CD4-positive, alpha-beta memory T cell (primary cell): Measurements from ENCODE around the gene FBXO42. TPM values are rescaled to one million over a fixed set of nuclear protein-coding genes. Genes with fewer than 3 reads are reported as not detected.
"Not testable (repeated sequence)": the region's sequence is repeated elsewhere in the genome, so short reads cannot be mapped to it uniquely, and the experiment has no call there.

Source experiments
- CTCF ChIA-PET: fragments of 350-600 bp; sonication (Branson Sonifier 250); formaldehyde crosslinking; loops from one replicate; lab custom pipeline; 2021; ENCODE audit warnings: inconsistent platforms; ENCODE audit not compliant: partially characterized antibody; lab: Charles Lee
- POLR2A ChIA-PET: fragments of 350-600 bp; sonication (Branson Sonifier 250); formaldehyde crosslinking; loops from one replicate; lab custom pipeline; 2021; ENCODE audit not compliant: partially characterized antibody; lab: Charles Lee
- DNase-seq, 5 donors: peaks; one replicate each; pipeline versions ENCODE4 v3.0.0 to v3.0.0-alpha.2; 2020 to 2022; ENCODE audit warnings: mixed read lengths in 1 of 5
- H3K27ac ChIP-seq: one replicate; pipeline ENCODE4 v1.7.0; 2013; ENCODE audit warnings: low read depth, low read length
- H3K27me3 ChIP-seq: 2 replicates; pipeline ENCODE4 v1.7.0; 2013; ENCODE audit warnings: mild to moderate bottlenecking, low read length, moderate library complexity; ENCODE audit not compliant: insufficient read depth
- H3K36me3 ChIP-seq: 2 replicates; pipeline ENCODE4 v1.7.0; 2013; ENCODE audit warnings: mild to moderate bottlenecking, low read length, moderate library complexity; ENCODE audit not compliant: insufficient read depth
- H3K4me1 ChIP-seq: 2 replicates; pipeline ENCODE4 v1.7.0; 2013; ENCODE audit warnings: mild to moderate bottlenecking, low read length, moderate library complexity; ENCODE audit not compliant: insufficient read depth
- H3K4me3 ChIP-seq, 2 donors: one replicate each; pipeline ENCODE4 v1.7.0; 2013; ENCODE audit warnings: low read length in 2 of 2, mild to moderate bottlenecking in 1 of 2
- H3K9me3 ChIP-seq, 2 donors: one replicate each; pipeline ENCODE4 v1.7.0; 2013; ENCODE audit warnings: low read length in 2 of 2, control low read depth in 1 of 2; ENCODE audit not compliant: control insufficient read depth in 1 of 2
- H3K27ac Mint-ChIP-seq, 7 donors: one replicate each; pipeline ENCODE4 v1.8.0; 2020 to 2021; ENCODE audit warnings: mixed read lengths in 7 of 7, mild to moderate bottlenecking in 6 of 7, inconsistent platforms in 3 of 7, moderate library complexity in 3 of 7
- H3K27me3 Mint-ChIP-seq, 2 donors: one replicate each; pipeline ENCODE4 v1.8.0; 2020 to 2021; ENCODE audit warnings: mixed read lengths in 2 of 2
- H3K36me3 Mint-ChIP-seq, 2 donors: one replicate each; pipeline ENCODE4 v1.8.0; 2020 to 2021; ENCODE audit warnings: mixed read lengths in 2 of 2, inconsistent platforms in 1 of 2, mild to moderate bottlenecking in 1 of 2
- H3K4me1 Mint-ChIP-seq, 4 donors: one replicate each; pipeline ENCODE4 v1.8.0; 2020 to 2021; ENCODE audit warnings: mixed read lengths in 4 of 4, mild to moderate bottlenecking in 1 of 4
- H3K4me3 Mint-ChIP-seq, 8 donors: one replicate each; pipeline ENCODE4 v1.8.0; 2020 to 2021; ENCODE audit warnings: mixed read lengths in 8 of 8, mild to moderate bottlenecking in 7 of 8, moderate library complexity in 6 of 8, inconsistent platforms in 3 of 8
- H3K9me3 Mint-ChIP-seq, 8 donors: one replicate each; pipeline ENCODE4 v1.8.0; 2020 to 2021; ENCODE audit warnings: mixed read lengths in 8 of 8, mild to moderate bottlenecking in 5 of 8, inconsistent platforms in 3 of 8, moderate library complexity in 1 of 8
- intact Hi-C: fragments of 100-400 bp; cut with micrococcal nuclease; formaldehyde crosslinking; loops from one replicate; pipeline ENCODE4 v1.15.1; 2023
- polyA plus RNA-seq, 2 donors: library from polyadenylated mRNA; unstranded; fragments of 300-500 nt; fragmentation: Illumina TruSeq; gene quantifications; one replicate each; pipeline ENCODE4 v1.2.3, GENCODE V29; 2021
- total RNA-seq, 2 experiments: library from RNA; stranded (reverse); gene quantifications; one replicate each; pipeline ENCODE4 v1.2.3, GENCODE V29; 2021

FBXO42 gene
- total and polyA plus RNA-seq, 4 experiments from 2014 or later = 18.2 to 25.6 (median 22.2) TPM

- intact Hi-C loops = no loop called here
- CTCF ChIA-PET = interaction anchor here (1.0 to 2.6 kb wide), 6 partner anchors 10 to 168 kb away, joined by 3 to 10 read pairs (median 4); partner anchors contain the start of gene CPLANE2
- Mint-ChIP-seq H3K36me3 (peaks cover 5 to 32% of the 10 kb centered on the region in 2 donors), H3K27me3 (no peaks in the 10 kb centered on the region), H3K4me1 (peaks cover 5 to 8% (median 5%) of the 10 kb centered on the region in 4 donors), H3K27ac (peak overlapping the region in 2 of 7 donors; percentile 13 to 75), H3K4me3 (no peak overlapping the region), H3K9me3 (no peaks in the 10 kb centered on the region)
- POLR2A ChIA-PET = no interaction called here
- H3K4me3 ChIP-seq = no peak overlapping the region
- H3K9me3 ChIP-seq = no peaks in the 10 kb centered on the region
- H3K36me3 ChIP-seq = peaks cover 20% of the 10 kb centered on the region
- no peaks in the 10 kb centered on the region for H3K27me3 ChIP-seq
- DNase-seq = no peak
- peaks cover 17% of the 10 kb centered on the region for H3K4me1 ChIP-seq
- no peak overlapping the region for H3K27ac ChIP-seq
These were observed 105.3 kb downstream of the FBXO42 start for GRCh38 chr1:16246961-16247360.

- H3K9me3 ChIP-seq, POLR2A ChIA-PET, H3K27ac ChIP-seq, H3K4me3 Mint-ChIP-seq, H3K4me1 Mint-ChIP-seq, H3K27me3 ChIP-seq, H3K27me3 Mint-ChIP-seq, DNase-seq, H3K9me3 Mint-ChIP-seq, H3K4me3 ChIP-seq, intact Hi-C loops: not testable (repeated sequence)
- Histone ChIP-seq H3K36me3 (peaks cover 14% of the 10 kb centered on the region), H3K4me1 (peaks cover 17% of the 10 kb centered on the region)
- CTCF ChIA-PET = interaction anchor here (2.8 to 5.5 kb wide), 3 partner anchors 8 to 167 kb away, joined by 7 to 63 read pairs (median 31); no protein-coding TSS in a partner anchor
- Mint-ChIP-seq H3K36me3 (peaks cover 0 to 25% of the 10 kb centered on the region in 2 donors), H3K27ac (peak overlapping the region in 1 of 7 donors; percentile 73)
These were observed 106.0 kb downstream of the FBXO42 start for GRCh38 chr1:16246239-16246638.

GRCh38 chr1:16245476-16246196 lies 106.6 kb downstream of the FBXO42 start:
- peaks cover 5 to 8% (median 5%) of the 10 kb centered on the region in 4 donors for H3K4me1 Mint-ChIP-seq
- H3K36me3 ChIP-seq = peaks cover 8% of the 10 kb centered on the region
- H3K27me3 ChIP-seq = no peaks in the 10 kb centered on the region
- H3K9me3 ChIP-seq = no peaks in the 10 kb centered on the region
- H3K27ac Mint-ChIP-seq = peak overlapping the region in 1 of 7 donors; percentile 73
- ChIA-PET CTCF (interaction anchor here (1.6 to 5.5 kb wide), 8 partner anchors 8 to 167 kb away, joined by 3 to 63 read pairs (median 8); no protein-coding TSS in a partner anchor), POLR2A (interaction anchor here (1.1 kb wide), 1 partner anchor 29 kb away, joined by 3 read pairs; no protein-coding TSS in a partner anchor)
- no peak overlapping the region for H3K4me3 Mint-ChIP-seq
- H3K4me1 ChIP-seq = peaks cover 17% of the 10 kb centered on the region
- no peaks in the 10 kb centered on the region for H3K9me3 Mint-ChIP-seq
- no peak overlapping the region for H3K27ac ChIP-seq
- peaks cover 0 to 19% of the 10 kb centered on the region in 2 donors for H3K36me3 Mint-ChIP-seq
- no peaks in the 10 kb centered on the region for H3K27me3 Mint-ChIP-seq
- H3K4me3 ChIP-seq = no peak overlapping the region
- peak in 1 of 5 donors; percentile 7 for DNase-seq
- intact Hi-C loops = no loop called here

GRCh38 chr1:16244650-16245285 lies 107.5 kb downstream of the FBXO42 start:
- ChIA-PET POLR2A (interaction anchor here (1.1 to 2.0 kb wide), 4 partner anchors 9 to 166 kb away, joined by 3 to 8 read pairs (median 4); no protein-coding TSS in a partner anchor), CTCF (interaction anchor here (0.9 to 5.5 kb wide), 15 partner anchors 9 to 174 kb away, joined by 3 to 63 read pairs (median 6); no protein-coding TSS in a partner anchor)
- Histone ChIP-seq H3K27me3 (no peaks in the 10 kb centered on the region), H3K4me3 (no peak overlapping the region), H3K27ac (no peak overlapping the region), H3K4me1 (peaks cover 17% of the 10 kb centered on the region), H3K36me3 (peaks cover 3% of the 10 kb centered on the region), H3K9me3 (no peaks in the 10 kb centered on the region)
- H3K36me3 Mint-ChIP-seq = peaks cover 0 to 13% of the 10 kb centered on the region in 2 donors
- no peak overlapping the region for H3K4me3 Mint-ChIP-seq
- no peaks in the 10 kb centered on the region for H3K27me3 Mint-ChIP-seq
- DNase-seq = no peak
- H3K27ac Mint-ChIP-seq = peak overlapping the region in 3 of 7 donors; percentile 38 to 53 (median 51)
- intact Hi-C loops = loop anchor here (1.0 kb wide), 3 partner anchors 39 to 165 kb away; no protein-coding TSS in a partner anchor
- peaks cover 5 to 8% (median 5%) of the 10 kb centered on the region in 4 donors for H3K4me1 Mint-ChIP-seq
- H3K9me3 Mint-ChIP-seq = no peaks in the 10 kb centered on the region

- H3K36me3 Mint-ChIP-seq = peaks cover 0 to 10% of the 10 kb centered on the region in 2 donors
- ChIA-PET CTCF (interaction anchor here (0.9 to 5.5 kb wide), 15 partner anchors 8 to 174 kb away, joined by 3 to 63 read pairs (median 6); no protein-coding TSS in a partner anchor), POLR2A (interaction anchor here (1.4 to 2.0 kb wide), 3 partner anchors 10 to 165 kb away, joined by 4 to 8 read pairs (median 5); no protein-coding TSS in a partner anchor)
- intact Hi-C loops = loop anchor here (1.0 kb wide), 3 partner anchors 39 to 165 kb away; no protein-coding TSS in a partner anchor
- H3K4me1 Mint-ChIP-seq = peaks cover 3 to 6% (median 5%) of the 10 kb centered on the region in 4 donors
- Histone ChIP-seq H3K36me3 (peaks cover 3% of the 10 kb centered on the region), H3K9me3 (no peaks in the 10 kb centered on the region), H3K27me3 (no peaks in the 10 kb centered on the region), H3K4me3 (no peak overlapping the region), H3K4me1 (peaks cover 11% of the 10 kb centered on the region), H3K27ac (no peak overlapping the region)
- no peak overlapping the region for H3K4me3 Mint-ChIP-seq
- H3K27me3 Mint-ChIP-seq = no peaks in the 10 kb centered on the region
- no peaks in the 10 kb centered on the region for H3K9me3 Mint-ChIP-seq
- H3K27ac Mint-ChIP-seq = peak overlapping the region in 4 of 7 donors; percentile 38 to 59 (median 46)
- DNase-seq = peak; percentile 65 to 73 (median 70)
These were observed 108.2 kb downstream of the FBXO42 start for GRCh38 chr1:16243936-16244649.

- H3K27me3 ChIP-seq = no peaks in the 10 kb centered on the region
- Mint-ChIP-seq H3K4me1 (peaks cover 3 to 5% (median 4%) of the 10 kb centered on the region in 4 donors), H3K27ac (peak overlapping the region in 1 of 7 donors; percentile 55), H3K4me3 (no peak overlapping the region), H3K36me3 (peaks cover 0 to 10% of the 10 kb centered on the region in 2 donors), H3K27me3 (no peaks in the 10 kb centered on the region), H3K9me3 (no peaks in the 10 kb centered on the region)
- intact Hi-C loops = no loop called here
- H3K27ac ChIP-seq = no peak overlapping the region
- no peak overlapping the region for H3K4me3 ChIP-seq
- no peak for DNase-seq
- H3K9me3 ChIP-seq = no peaks in the 10 kb centered on the region
- H3K36me3 ChIP-seq = peaks cover 3% of the 10 kb centered on the region
- POLR2A ChIA-PET = interaction anchor here (1.4 to 2.0 kb wide), 3 partner anchors 11 to 165 kb away, joined by 4 to 8 read pairs (median 5); no protein-coding TSS in a partner anchor
- CTCF ChIA-PET = interaction anchor here (1.4 to 5.5 kb wide), 7 partner anchors 7 to 173 kb away, joined by 3 to 63 read pairs (median 9); no protein-coding TSS in a partner anchor
- peaks cover 5% of the 10 kb centered on the region for H3K4me1 ChIP-seq
These were observed 109.1 kb downstream of the FBXO42 start for GRCh38 chr1:16243215-16243610.
